HG03460 (cell line): ENCODE measurements around the gene EXOC6B.

Experiments used
- ATAC-seq: cut with Tn5 transposase; IDR thresholded peaks from one replicate; pipeline ENCODE4 v1.9.1; 2021; ENCODE audit not compliant: unreplicated experiment

The EXOC6B gene

GRCh38 chr2:72149556-72150156 lies 676.2 kb downstream of the EXOC6B start:
- ATAC-seq = no peak

- no peak for ATAC-seq
Measured at GRCh38 chr2:72148837-72149555, 676.8 kb downstream of the EXOC6B start.

GRCh38 chr2:72148003-72148836 lies 677.6 kb downstream of the EXOC6B start:
- no peak for ATAC-seq

- ATAC-seq = no peak
Measured at GRCh38 chr2:72147303-72147971, 678.4 kb downstream of the EXOC6B start, which contains the start of gene CYP26B1. CYP26B1 (minus strand) TSS chr2:72147862; CDS start chr2:72147834, 28 bp downstream.

- ATAC-seq = no peak
Measured at GRCh38 chr2:72146347-72147302, 679.2 kb downstream of the EXOC6B start.

- ATAC-seq = no peak
Measured at GRCh38 chr2:72145658-72146329, 680.0 kb downstream of the EXOC6B start.

- no peak for ATAC-seq
Measured at GRCh38 chr2:72145289-72145657, 680.6 kb downstream of the EXOC6B start.

GRCh38 chr2:72144632-72145288 lies 681.1 kb downstream of the EXOC6B start:
- ATAC-seq = no peak

- ATAC-seq = no peak
Measured at GRCh38 chr2:72144274-72144631, 681.6 kb downstream of the EXOC6B start.

GRCh38 chr2:72143441-72144273 lies 682.2 kb downstream of the EXOC6B start:
- ATAC-seq = no peak

- no peak for ATAC-seq
Measured at GRCh38 chr2:72142570-72143440, 683.0 kb downstream of the EXOC6B start.

GRCh38 chr2:72141881-72142451 lies 683.9 kb downstream of the EXOC6B start:
- ATAC-seq = no peak

- ATAC-seq = no peak
Measured at GRCh38 chr2:72141032-72141645, 684.7 kb downstream of the EXOC6B start.

GRCh38 chr2:72140621-72140960 lies 685.2 kb downstream of the EXOC6B start:
- no peak for ATAC-seq

GRCh38 chr2:72139874-72140620 lies 685.8 kb downstream of the EXOC6B start:
- no peak for ATAC-seq

GRCh38 chr2:72139471-72139873 lies 686.4 kb downstream of the EXOC6B start:
- no peak for ATAC-seq
